ENCODE results near the gene INPP5D.

INPP5D gene

GRCh38 chr2:233213011-233213410, 152.9 kb downstream of the INPP5D start:
- DNase-seq, result no peak

- DNase-seq, result no peak
These were observed 153.8 kb downstream of the INPP5D start for GRCh38 chr2:233213975-233214374.

- DNase-seq, result peak; percentile 27 to 58
These were observed 157.8 kb downstream of the INPP5D start for GRCh38 chr2:233217892-233218377.

GRCh38 chr2:233218836-233219235, 158.7 kb downstream of the INPP5D start:
- DNase-seq, result no peak

- no peak for DNase-seq
These were observed 159.7 kb downstream of the INPP5D start for GRCh38 chr2:233219848-233220247.

GRCh38 chr2:233221378-233222063, 161.4 kb downstream of the INPP5D start:
- peak; percentile 15 to 43 for DNase-seq

GRCh38 chr2:233223059-233223894, 163.1 kb downstream of the INPP5D start:
- no peak for DNase-seq

GRCh38 chr2:233225230-233226068, 165.3 kb downstream of the INPP5D start:
- DNase-seq, result no peak

- no peak for DNase-seq
These were observed 166.4 kb downstream of the INPP5D start for GRCh38 chr2:233226511-233227031.

- DNase-seq, result no peak
These were observed 167.3 kb downstream of the INPP5D start for GRCh38 chr2:233227346-233227978.

GRCh38 chr2:233228376-233228775, 168.2 kb downstream of the INPP5D start:
- DNase-seq, result no peak

GRCh38 chr2:233233618-233234230, 173.6 kb downstream of the INPP5D start:
- peak; percentile 80 to 89 for DNase-seq

GRCh38 chr2:233234264-233234663, 174.1 kb downstream of the INPP5D start:
- no peak for DNase-seq

GRCh38 chr2:233234996-233235395, 174.9 kb downstream of the INPP5D start:
- no peak for DNase-seq

- no peak for DNase-seq
These were observed 175.8 kb downstream of the INPP5D start for GRCh38 chr2:233235977-233236376.

- DNase-seq, result no peak
These were observed 176.9 kb downstream of the INPP5D start for GRCh38 chr2:233236820-233237589.

GRCh38 chr2:233240897-233241296, 180.8 kb downstream of the INPP5D start:
- DNase-seq, result no peak

GRCh38 chr2:233241803-233242202, 181.7 kb downstream of the INPP5D start:
- DNase-seq, result no peak

- peak; percentile 89 to 95 for DNase-seq
These were observed 182.2 kb downstream of the INPP5D start for GRCh38 chr2:233242231-233242927.

GRCh38 chr2:233243348-233243747, 183.2 kb downstream of the INPP5D start:
- DNase-seq, result no peak

Measured in inflammatory macrophage (primary cell).